Measurements from ENCODE around the gene MAN2A2.

The MAN2A2 gene

GRCh38 chr15:90955624-90956273 lies 52.6 kb downstream of the MAN2A2 start:
- TF ChIP-seq FOXM1 (IDR thresholded peaks at IDR 0.05; ENCODE audit: borderline replicate concordance, low read depth) (no peak), EGR1 (IDR thresholded peaks at IDR 0.05) (no peak), USF1 (IDR thresholded peaks at IDR 0.05) (no peak), NFIC (IDR thresholded peaks at IDR 0.05) (peak; percentile 81), ZBTB7A (IDR thresholded peaks at IDR 0.05; ENCODE audit: low read depth) (no peak), MAX (IDR thresholded peaks at IDR 0.05) (0 out of 2 replicates have a peak, but pooled peaks have one; percentile 6), REST (IDR thresholded peaks at IDR 0.05; ENCODE audit: low read depth) (no peak), YY1 (IDR thresholded peaks at IDR 0.05; ENCODE audit: low read depth) (no peak), RAD21 (IDR thresholded peaks at IDR 0.05; ENCODE audit: low read depth) (no peak), TCF12 (IDR thresholded peaks at IDR 0.05; ENCODE audit: low read depth) (no peak; the same call in 1 of the 2 replicates), TEAD4 (IDR thresholded peaks at IDR 0.05) (no peak), CEBPB (IDR thresholded peaks at IDR 0.05) (no peak)

GRCh38 chr15:90956274-90957030 lies 53.4 kb downstream of the MAN2A2 start:
- no peak for TF ChIP-seq REST (IDR thresholded peaks at IDR 0.05; ENCODE audit: low read depth)
- TF ChIP-seq ZBTB7A (IDR thresholded peaks at IDR 0.05; ENCODE audit: low read depth): 0 out of 2 replicates have a peak, but pooled peaks have one; percentile 22
- TF ChIP-seq TCF12 (IDR thresholded peaks at IDR 0.05; ENCODE audit: low read depth): no peak
- TF ChIP-seq RAD21 (IDR thresholded peaks at IDR 0.05; ENCODE audit: low read depth): peak; percentile 18; the same call in 1 of the 2 replicates
- TF ChIP-seq FOXM1 (IDR thresholded peaks at IDR 0.05; ENCODE audit: borderline replicate concordance, low read depth): no peak
- no peak for TF ChIP-seq CREB1 (IDR thresholded peaks at IDR 0.05; ENCODE audit: low read depth)
- TF ChIP-seq TEAD4 (IDR thresholded peaks at IDR 0.05): no peak
- TF ChIP-seq EP300 (IDR thresholded peaks at IDR 0.05; ENCODE audit: borderline replicate concordance): no peak
- TF ChIP-seq EGR1 (IDR thresholded peaks at IDR 0.05): no peak
- no peak; the same call in 1 of the 2 replicates for TF ChIP-seq TAF1 (IDR thresholded peaks at IDR 0.05; ENCODE audit: low read depth)
- TF ChIP-seq USF1 (IDR thresholded peaks at IDR 0.05): no peak
- 0 out of 2 replicates have a peak, but pooled peaks have one; percentile 29 for TF ChIP-seq MAX (IDR thresholded peaks at IDR 0.05)
- peak; percentile 65; the same call in 1 of the 2 replicates for TF ChIP-seq YY1 (IDR thresholded peaks at IDR 0.05; ENCODE audit: low read depth)
- TF ChIP-seq CEBPB (IDR thresholded peaks at IDR 0.05): no peak
- no peak for TF ChIP-seq NFIC (IDR thresholded peaks at IDR 0.05)

- TF ChIP-seq TAF1 (IDR thresholded peaks at IDR 0.05; ENCODE audit: low read depth): no peak
- no peak for TF ChIP-seq MAX (IDR thresholded peaks at IDR 0.05)
- no peak for TF ChIP-seq REST (IDR thresholded peaks at IDR 0.05; ENCODE audit: low read depth)
- no peak for TF ChIP-seq TCF12 (IDR thresholded peaks at IDR 0.05; ENCODE audit: low read depth)
- TF ChIP-seq NFIC (IDR thresholded peaks at IDR 0.05): no peak
- no peak for TF ChIP-seq YY1 (IDR thresholded peaks at IDR 0.05; ENCODE audit: low read depth)
- TF ChIP-seq RAD21 (IDR thresholded peaks at IDR 0.05; ENCODE audit: low read depth): no peak
- no peak for TF ChIP-seq USF1 (IDR thresholded peaks at IDR 0.05)
Measured at GRCh38 chr15:90957031-90957790, 54.1 kb downstream of the MAN2A2 start.
